GDM1 (cell line): ENCODE data around the gene SLC34A3.

Source experiments
- DNase-seq: peaks from one replicate; lab custom pipeline; 2025; lab: John Stamatoyannopoulos, UW

SLC34A3 gene

DNA sequence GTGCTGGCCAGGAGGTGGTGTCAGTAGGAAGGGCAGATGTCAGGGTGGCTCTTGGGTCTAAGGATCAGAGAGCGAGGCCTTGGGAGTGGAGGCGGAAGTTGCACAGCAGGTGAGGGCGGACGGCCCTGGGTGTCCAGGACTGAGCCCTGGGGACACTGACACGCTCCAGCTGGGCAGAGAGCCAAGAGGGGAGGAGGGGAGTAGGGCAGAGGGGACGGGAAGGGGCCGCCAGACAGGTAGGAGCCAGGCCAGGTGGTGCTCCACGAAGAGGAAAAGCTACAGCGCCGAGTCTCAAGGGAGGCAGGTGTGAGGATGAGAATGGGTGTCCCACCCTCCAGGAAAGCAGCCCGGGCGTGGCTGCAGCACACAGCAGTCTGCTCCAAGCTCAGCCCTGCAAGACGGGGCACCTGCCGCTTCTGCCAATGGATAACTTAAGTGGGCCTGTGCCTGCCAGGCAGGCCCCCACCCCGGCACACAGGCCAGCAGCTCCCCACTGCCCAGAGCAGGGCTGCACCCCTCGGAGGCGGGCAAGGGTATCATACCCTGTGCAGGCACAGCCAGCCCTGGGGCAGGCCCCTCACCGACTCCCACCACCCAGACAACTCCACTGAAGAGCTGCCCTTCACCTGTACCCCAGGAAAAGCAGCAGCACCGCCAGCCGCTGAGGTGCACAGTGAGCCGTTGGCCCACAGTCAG lies 35.0 kb upstream of the SLC34A3 start:
- DNase-seq, result no peak

DNA sequence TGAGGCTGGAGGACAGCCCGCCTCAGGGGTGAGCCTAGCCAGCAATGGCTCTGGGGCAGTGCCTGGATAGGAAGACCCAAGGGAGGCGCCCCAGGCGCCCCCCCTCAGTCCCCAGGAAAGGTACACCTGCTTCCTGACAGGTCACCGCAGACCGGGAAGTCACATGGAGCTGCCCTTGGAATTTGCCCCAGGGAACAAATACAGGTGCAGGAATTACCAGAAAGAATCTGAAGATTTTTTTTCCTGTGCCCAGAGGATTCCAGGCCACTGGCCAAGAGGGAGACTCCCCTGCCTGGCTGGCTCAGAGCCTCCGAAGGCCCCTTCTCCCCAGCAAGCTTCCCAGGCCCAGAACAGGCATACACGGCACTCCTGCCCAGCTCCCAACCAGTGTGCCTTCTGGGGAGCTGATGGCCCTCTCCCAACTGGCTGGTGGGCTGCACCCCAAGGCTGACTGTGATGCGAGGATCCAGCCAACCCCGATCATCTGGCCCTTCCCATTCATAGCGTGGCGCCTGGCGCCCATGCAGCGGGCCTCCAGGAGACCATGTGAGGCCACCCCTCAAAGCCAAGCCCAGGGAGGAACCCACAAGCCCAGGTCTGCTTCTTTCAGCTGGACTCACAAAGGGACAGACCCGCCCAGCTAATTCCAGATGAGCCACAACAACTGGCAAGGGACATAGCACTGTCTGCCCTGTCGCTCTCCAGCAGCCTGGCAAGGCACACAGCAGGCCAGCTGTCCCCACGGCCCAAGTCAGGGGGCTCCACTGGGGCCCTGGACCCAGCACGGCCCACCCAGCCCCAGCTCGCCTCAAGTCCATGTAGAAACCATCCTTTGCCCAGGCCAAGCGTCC lies 32.4 kb upstream of the SLC34A3 start:
- no peak for DNase-seq

DNA sequence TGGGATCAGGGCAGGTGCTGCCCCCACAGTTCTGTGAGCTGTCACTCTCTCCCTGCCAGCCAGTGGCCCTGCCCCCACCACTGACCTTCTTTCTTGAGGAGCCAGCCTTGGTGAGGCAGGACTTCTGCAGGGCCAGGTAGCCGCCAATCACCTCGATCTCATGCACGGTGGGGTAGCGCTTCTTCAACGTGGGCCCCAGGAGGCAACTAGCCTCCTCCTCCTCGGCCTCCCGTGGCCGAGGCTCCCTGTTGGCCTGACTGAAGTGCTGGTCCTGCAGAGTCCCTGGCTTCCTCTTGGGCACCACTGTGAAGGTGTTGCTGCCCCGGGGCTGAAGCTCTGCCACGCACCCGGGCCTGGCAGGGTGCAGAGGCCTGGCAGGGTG lies 31.8 kb upstream of the SLC34A3 start:
- DNase-seq, result no peak

DNA sequence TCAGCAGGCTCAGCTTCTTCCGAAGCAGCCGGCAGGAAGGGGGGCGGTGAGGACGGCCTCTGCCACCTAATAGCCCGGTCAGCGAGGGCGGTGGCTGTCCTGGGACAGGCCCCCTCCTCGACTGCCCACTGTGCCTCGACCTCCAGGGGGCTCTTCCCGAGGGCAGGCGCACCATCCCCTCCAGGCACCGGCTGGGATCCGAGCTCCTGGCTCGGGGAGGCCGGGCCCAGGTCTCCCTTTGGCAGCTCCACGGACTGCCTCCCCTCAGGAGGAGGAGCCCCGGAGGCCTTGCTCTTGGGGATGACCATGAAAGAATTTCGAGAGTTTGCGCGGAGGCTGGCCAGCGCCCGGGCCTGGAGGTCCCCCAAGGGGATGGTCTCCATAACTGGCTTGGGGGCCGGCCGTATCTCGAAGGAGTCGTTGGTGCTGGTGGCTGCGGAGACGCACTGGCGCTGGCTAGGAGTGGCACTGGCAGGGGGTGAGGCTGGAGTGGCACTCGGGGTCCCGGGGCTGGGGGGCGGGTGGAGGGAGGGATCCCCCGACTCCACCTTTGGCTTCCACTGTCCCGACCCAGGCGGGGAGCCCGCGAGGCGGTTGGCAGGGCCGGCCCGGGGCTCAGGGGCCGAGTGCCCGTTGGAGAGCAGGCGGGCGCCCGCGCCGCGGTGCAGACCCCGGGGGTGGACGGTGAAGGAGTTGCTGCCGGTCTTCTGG lies 31.1 kb upstream of the SLC34A3 start:
- DNase-seq, result no peak

DNA sequence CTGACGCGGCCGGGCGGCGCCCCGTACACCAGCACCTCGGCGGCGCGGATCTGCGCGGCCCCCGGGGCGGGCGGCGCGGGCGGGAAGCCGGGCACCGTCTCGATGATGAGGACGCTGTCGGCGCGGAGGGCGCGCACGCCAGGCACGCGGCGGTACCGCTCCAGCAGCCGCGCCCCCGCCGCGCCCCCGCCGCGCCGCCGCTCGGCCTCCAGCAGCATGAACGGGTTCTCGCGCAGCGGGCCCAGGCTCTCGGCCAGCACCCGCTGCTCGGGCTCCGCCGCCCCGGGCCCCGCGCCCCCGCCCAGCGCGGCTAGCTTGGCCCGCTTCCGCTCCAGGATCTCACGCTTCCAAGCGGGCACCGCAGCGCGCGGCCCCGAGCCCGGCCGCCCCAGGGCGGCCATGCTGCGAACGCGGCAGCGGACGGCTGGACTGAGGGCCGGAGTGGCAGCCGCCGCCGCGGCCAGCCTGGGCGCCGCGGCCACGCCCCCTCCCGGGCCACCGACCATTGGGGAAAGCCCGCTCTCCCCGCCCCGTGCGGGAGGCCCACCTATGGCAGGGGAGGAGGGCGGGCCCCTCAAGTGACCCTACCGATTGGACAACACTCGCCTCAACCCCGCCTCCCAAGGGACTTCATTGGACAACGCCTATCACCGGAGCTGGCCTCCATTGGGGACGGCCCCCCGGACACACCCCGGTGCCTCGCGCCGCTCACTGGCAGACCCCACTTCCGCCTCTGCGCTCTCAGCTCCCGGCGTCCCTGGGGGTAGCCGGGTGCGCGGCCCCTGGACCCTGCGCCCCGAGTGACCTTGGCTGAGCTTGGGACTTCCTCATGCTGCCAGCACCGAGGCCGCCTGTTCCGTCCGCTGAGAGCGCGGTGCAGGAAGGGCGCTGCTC lies 30.1 kb upstream of the SLC34A3 start, which contains the start of gene TPRN:
Gene TPRN, minus strand, starts transcription at position 431 of the 894 bp plus-strand sequence. Its CDS starts 30 bp downstream, at position 401.
- peak; percentile 97 for DNase-seq

DNA sequence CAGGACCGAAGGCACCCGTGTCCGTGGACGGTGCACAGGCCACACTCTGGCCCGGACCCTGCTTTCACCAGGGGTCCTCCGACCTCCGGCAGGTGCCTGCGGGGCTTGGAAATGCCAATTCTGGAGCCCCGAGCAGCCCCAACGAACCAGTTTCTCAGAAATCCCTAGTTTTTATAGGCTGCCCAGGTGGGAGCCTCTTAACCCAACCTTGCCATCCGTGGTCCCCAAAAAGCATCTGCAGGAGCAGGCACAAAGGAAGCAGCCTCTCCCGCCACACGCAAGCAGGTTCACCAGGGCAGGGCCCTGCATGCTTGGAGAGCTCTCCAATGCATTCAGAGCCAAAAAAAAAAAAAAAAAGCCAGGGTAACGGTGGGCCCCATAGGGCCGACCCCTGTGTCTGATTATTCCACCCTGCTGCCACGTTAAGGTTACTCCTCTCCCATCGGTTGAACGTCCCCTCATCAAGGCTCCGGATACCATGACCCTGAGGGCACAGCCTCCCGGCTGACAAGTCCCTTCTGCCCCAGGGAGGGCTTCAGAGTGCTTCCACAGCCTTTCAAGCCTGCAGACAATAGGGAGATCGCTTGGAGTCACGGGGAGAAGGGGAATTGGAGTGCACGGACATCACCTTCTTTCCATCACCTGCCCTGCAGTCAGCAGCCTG lies 29.4 kb upstream of the SLC34A3 start:
- no peak for DNase-seq

DNA sequence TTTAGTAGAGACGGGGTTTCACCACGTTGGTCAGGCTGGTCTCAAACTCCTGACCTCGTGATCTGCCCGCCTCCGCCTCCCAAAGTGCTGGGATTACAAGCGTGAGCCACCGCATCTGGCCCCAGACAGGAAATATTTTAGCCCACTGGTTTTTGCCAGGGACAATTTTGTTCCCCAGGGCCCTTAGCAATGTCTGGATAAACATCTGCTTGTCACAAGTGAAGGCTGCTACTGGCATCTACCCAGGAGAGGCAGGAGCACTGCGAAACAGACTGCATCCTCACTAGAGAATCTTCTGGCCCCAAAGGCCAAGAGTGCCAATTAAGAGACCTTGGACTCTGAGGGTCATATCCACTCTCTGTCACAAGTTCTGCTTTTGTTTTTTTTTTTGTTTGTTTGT lies 27.7 kb upstream of the SLC34A3 start:
- no peak for DNase-seq

DNA sequence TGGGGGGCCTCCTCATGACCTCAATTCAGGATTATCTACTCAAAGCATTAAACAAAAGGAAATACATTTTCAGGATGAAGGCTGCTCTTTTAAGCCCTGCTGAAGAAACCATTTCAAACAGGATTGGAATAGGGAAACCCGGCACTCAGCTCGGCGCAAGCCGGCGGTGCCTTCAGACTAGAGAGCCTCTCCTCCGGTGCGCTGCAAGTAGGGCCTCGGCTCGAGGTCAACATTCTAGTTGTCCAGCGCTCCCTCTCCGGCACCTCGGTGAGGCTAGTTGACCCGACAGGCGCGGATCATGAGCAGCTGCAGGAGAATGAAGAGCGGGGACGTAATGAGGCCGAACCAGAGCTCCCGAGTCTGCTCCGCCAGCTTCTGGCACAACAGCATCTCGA lies 26.0 kb upstream of the SLC34A3 start:
- DNase-seq, result no peak

DNA sequence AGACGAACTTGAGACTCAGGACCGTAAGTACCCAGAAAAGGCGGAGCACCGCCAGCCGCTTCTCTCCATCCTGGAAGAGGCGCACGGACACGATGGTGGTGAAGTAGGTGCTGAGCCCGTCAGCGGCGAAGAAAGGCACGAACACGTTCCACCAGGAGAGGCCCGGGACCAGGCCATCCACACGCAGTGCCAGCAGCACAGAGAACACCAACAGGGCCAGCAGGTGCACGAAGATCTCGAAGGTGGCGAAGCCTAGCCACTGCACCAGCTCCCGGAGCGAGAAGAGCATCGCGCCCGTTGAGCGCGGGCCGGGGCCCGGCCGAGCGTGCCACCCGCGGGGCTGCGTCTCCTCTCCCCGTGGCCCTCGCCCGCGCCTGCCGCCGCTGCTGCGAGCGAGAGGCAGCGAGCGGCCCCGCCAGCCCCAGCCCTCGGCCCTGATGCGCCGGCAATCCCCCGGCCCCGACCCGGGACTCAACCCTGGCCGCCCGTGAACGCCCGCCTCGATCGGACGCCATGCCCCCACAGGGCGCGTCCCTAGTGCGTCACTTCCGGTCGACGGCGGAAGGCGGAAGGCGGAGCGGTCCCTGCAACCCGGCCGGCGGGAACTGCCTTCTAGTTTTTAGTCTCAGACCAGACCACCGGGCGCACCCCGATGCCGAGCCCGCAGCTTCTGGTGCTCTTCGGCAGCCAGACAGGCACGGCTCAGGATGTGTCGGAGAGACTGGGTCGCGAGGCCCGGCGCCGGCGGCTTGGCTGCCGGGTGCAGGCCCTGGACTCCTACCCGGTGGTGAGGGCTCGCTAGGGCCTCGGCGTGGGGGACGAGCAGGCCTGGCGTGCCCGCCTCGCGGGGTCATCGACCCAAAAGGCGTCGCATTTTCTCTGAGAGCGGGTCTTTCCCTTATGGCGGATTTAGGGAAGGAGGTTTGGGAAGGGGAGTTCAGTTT lies 25.3 kb upstream of the SLC34A3 start, which contains the start of the genes NDOR1 and TMEM203:
Gene NDOR1, plus strand, starts transcription at position 575 of the 944 bp plus-strand sequence. Its CDS starts 78 bp downstream, at position 653.
Gene TMEM203, minus strand, starts transcription at position 523 of the 944 bp plus-strand sequence. Its CDS starts 234 bp downstream, at position 289.
- peak; percentile 64 for DNase-seq

DNA sequence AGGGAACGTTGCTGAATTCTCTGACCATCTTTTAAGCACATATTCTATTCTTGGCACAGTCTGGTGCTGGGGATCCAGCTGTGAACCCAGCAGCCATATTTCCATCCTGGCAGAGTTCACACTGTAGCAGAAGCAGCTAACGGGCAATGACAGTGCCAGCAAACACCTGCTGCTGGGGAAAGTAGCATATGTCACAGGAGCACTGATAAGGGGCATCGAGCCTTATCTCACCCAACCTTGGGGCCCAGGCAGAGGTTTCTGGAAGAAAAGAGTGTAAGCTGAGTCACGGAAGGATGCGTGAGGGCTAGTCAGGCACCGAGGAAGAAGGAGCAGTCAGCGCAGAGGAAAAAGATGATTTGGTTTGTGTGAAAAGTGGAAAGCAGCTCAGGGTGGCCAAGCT lies 24.1 kb upstream of the SLC34A3 start:
- DNase-seq, result no peak

DNA sequence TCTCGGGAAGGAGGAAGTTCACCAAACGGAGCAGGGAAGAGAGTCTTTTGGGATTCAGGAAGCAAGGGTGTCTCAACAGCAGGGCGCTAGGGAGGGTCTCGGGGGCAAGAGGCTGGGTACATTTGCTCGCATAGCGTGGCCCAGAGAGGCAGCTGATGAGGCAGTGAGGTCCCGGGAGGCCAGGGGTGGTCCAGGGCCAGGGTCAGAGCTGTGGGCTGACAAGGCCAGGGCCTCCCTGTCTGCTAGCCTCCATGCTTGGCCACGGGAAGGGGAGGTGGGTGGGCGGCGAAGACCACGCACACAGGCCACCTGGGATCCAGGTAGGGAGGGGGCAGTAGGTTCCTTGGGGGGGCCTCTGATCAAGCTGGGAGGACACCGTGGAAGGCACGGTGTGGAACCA lies 19.2 kb upstream of the SLC34A3 start:
- DNase-seq, result no peak

DNA sequence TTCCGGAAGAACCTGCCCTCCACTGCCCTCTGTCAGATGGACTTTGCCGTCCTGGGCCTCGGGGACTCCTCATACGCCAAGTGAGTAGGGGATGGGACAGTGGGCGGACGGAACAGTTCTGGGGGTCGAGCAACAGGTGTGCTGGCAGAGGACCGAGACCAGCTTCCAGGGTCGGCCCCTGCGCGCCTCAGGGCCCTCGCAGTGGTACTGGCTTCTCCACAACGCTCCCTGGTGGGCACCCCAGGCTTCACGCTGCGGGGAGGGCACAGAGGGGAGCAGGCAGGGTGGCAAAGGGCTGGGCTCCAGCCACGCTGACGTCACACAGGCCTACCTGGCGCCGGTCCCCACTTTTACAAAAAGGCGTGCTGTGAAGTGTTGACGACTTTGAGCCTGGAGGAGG lies 18.2 kb upstream of the SLC34A3 start:
- no peak for DNase-seq

DNA sequence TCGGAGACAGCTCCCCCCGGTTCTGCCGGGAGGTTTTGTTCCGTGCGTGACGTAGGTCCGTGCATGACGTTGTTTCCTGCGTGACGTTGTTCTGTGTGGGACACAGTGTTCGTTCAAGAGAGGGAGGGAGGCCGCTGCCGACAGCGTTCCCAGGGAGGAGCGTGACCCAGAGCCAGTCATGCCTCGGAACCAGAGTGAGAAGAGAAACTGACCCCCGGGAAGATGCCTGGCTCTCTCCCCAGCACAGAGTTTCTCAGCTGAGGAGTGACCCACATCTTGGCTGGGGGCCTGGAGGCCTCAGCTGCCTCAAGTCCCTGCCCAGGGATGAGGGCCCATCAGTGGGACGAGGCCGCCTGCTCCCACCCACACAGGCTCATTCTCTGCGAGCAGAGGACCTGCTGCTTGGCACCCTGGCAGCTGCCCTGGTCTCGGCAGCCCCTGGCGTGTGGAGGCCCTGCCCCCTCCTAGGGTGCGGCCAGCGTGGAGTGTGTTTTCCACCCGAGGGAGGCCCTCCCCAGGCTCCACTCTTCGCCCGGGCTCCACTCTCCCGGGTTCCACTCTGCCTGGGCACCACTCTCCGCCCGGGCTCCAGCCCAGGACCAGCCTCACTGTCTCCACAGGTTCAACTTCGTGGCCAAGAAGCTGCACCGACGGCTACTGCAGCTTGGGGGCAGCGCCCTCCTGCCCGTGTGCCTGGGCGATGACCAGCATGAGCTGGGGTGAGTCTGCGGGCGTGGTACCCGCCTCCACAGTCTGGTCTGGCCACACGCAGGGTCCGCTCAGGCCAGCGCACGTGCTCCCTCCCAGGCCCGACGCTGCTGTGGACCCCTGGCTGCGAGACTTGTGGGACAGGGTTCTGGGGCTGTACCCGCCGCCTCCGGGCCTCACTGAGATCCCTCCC lies 17.3 kb upstream of the SLC34A3 start:
- no peak for DNase-seq

DNA sequence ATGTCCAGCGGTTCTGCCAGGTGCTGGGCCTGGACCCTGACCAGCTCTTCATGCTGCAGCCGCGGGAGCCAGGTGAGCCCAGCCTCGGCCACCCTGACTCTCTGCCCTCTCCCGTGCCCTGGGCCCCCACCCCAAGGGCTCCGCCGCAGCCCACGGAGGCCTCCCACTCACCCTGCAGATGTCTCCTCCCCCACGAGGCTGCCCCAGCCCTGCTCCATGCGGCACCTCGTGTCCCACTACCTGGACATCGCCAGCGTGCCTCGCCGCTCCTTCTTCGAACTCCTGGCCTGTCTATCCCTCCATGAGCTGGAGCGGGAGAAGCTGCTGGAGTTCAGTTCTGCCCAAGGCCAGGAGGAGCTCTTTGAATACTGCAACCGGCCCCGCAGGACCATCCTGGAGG lies 16.1 kb upstream of the SLC34A3 start:
- DNase-seq, result no peak

DNA sequence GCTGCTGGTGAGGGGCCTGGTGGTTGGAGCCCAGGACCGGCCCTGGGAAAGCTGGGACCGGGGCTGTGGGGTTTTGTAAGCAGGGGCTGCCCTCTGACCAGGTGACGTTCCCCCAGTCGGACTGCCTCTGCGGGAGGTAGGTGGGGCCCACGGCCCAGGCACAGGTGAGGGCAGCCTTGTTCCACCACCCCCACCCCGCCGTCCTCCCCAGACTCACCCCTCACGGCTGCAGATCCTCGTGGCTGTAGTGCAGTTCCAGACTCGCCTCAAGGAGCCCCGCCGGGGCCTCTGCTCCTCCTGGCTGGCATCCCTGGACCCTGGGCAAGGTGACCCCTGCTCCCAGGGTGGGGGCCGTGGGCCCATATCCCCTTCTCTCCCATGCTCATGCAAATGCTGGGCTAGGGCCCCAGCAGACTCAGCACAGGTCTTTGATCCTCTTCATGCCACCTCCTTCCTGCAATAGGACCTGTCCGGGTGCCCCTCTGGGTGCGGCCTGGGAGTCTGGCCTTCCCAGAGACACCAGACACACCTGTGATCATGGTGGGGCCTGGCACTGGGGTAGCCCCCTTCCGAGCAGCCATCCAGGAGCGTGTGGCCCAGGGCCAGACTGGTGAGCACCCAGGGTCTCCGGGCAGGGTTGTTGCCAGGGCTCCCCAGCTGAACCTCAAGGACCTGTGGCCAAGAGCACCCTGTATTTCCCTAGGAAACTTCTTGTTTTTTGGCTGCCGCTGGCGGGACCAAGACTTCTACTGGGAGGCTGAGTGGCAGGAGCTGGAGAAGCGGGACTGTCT lies 15.3 kb upstream of the SLC34A3 start:
- no peak for DNase-seq

DNA sequence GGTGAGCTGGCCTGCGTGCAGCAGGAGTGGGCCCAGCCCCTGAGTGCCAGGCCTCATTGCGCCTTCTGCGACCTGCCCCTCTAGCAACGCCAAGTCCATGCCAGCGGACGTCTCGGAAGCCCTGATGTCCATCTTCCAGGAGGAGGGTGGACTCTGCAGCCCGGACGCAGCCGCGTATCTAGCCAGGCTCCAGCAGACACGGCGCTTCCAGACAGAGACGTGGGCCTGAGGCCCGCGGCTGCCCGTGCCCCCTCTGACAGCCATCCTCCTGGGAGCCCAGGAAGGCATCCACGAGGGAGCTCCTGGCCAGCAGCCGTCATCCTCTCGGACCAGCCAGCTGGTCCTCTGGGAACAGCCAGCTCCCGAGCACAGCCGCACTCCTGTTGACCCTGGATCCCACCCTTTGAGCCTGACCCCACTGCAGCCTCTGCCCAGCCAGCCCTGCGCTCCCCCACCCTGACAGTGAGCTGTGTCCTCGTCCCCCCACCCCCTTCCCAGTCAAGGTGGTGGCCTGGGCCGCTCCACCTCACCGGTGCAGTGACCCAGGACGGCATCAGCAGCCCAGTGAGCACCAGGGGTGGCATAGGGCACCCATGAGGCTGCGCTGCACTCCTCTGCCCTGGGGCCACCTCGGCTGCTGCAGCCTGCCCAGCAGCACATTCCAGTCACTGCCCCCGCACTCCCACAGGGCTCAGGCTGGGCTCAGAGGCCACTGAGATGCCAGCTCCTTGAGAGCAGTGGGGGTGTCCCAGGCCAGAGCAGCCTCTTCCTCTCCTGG lies 14.3 kb upstream of the SLC34A3 start:
- no peak for DNase-seq
